Breast epithelium (tissue), 3 donors: ENCODE data around the gene CCDC88B.

Experiments
- CTCF ChIP-seq, 3 donors: fragments of 450-650 bp; IDR thresholded peaks; one replicate each; pipeline ENCODE4 v1.5.1; 2016 to 2017; ENCODE audit warnings: antibody characterized with exemption in 3 of 3, mild to moderate bottlenecking in 3 of 3, moderate library complexity in 3 of 3
- POLR2A ChIP-seq: fragments of 450-650 bp; IDR thresholded peaks from one replicate; pipeline ENCODE4 v1.6.1; 2016; ENCODE audit warnings: antibody characterized with exemption, mild to moderate bottlenecking, moderate library complexity

GRCh38 chr11:64384981-64385944 lies 45.3 kb downstream of the CCDC88B start:
- no peak for TF ChIP-seq CTCF (IDR thresholded peaks at IDR 0.05)
- no peak for TF ChIP-seq POLR2A
